ENCODE measurements around the gene GAB3. TPM values are rescaled to one million over a fixed set of nuclear protein-coding genes. Genes with fewer than 3 reads are reported as not detected.

GAB3 gene
- total RNA-seq, 4 donors from 2014 or later = 2.9 to 5.5 (median 5.1) TPM

GRCh38 chrX:154780968-154781367, 30.1 kb upstream of the GAB3 start:
- 75% methylated on average over 4 of the region's 9 CpGs; no CpG with 5 or more reads in 1 of the 2 donors for whole genome bisulfite sequencing, 2 donors (ENCODE audit: low coverage in 1 of 2)
- ATAC-seq = no peak
- H3K36me3 ChIP-seq = peaks cover 0 to 50% of the 10 kb centered on the region in 2 donors

GRCh38 chrX:154779261-154779660, 28.4 kb upstream of the GAB3 start:
- no peaks in the 10 kb centered on the region for H3K4me1 ChIP-seq
- 80% methylated on average over 1 of the region's 4 CpGs; no CpG with 5 or more reads in 1 of the 2 donors for WGBS, 2 donors (ENCODE audit: low coverage in 1 of 2)
- no peaks in the 10 kb centered on the region for H3K27me3 ChIP-seq
- no peak overlapping the region for H3K27ac ChIP-seq
- H3K36me3 ChIP-seq = peaks cover 0 to 63% of the 10 kb centered on the region in 2 donors
- H3K9me3 ChIP-seq = no peaks in the 10 kb centered on the region
- no peak overlapping the region for H3K4me3 ChIP-seq
- TF ChIP-seq, protein P1, sequence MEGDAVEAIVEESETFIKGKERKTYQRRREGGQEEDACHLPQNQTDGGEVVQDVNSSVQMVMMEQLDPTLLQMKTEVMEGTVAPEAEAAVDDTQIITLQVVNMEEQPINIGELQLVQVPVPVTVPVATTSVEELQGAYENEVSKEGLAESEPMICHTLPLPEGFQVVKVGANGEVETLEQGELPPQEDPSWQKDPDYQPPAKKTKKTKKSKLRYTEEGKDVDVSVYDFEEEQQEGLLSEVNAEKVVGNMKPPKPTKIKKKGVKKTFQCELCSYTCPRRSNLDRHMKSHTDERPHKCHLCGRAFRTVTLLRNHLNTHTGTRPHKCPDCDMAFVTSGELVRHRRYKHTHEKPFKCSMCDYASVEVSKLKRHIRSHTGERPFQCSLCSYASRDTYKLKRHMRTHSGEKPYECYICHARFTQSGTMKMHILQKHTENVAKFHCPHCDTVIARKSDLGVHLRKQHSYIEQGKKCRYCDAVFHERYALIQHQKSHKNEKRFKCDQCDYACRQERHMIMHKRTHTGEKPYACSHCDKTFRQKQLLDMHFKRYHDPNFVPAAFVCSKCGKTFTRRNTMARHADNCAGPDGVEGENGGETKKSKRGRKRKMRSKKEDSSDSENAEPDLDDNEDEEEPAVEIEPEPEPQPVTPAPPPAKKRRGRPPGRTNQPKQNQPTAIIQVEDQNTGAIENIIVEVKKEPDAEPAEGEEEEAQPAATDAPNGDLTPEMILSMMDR (IDR thresholded peaks at IDR 0.05) = no peak
- no peak for TF ChIP-seq EP300 (IDR thresholded peaks at IDR 0.05)
- TF ChIP-seq POLR2AphosphoS5 (IDR thresholded peaks at IDR 0.05) = no peak
- TF ChIP-seq POLR2A (IDR thresholded peaks at IDR 0.05) = no peak
- no peak for ATAC-seq

More at GRCh38 chrX:154780968-154781367, 30.1 kb upstream of the GAB3 start:
- H3K4me1 ChIP-seq = no peaks in the 10 kb centered on the region
- no peak overlapping the region for H3K27ac ChIP-seq
- H3K4me3 ChIP-seq = no peak overlapping the region
- H3K27me3 ChIP-seq = no peaks in the 10 kb centered on the region
- H3K9me3 ChIP-seq = no peaks in the 10 kb centered on the region
- TF ChIP-seq POLR2A (IDR thresholded peaks at IDR 0.05) (no peak), EP300 (IDR thresholded peaks at IDR 0.05) (no peak), POLR2AphosphoS5 (IDR thresholded peaks at IDR 0.05) (no peak)
- TF ChIP-seq, protein P1 (IDR thresholded peaks at IDR 0.05) = no peak

DNA sequence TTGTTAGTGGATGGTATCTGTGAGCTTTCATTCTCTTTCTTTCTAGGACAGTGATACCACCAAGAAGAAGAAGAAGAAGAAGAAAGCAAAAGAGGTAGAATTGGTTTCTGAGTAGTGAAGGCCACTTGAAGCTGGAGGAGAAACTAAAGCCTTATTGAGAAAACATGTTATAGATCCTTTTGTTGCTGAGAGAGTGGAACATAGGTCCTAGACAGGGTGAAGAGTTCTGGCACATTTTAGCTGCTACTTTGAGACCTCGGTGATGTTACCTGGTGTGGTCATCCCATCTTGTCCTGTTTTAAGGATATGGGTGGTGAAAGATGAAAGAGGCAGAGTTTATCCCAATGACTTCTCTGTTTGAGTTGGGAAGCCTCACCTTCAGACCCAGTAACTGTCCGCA, 25.9 kb upstream of the GAB3 start:
- Histone ChIP-seq H3K27ac (no peak overlapping the region), H3K4me3 (no peak overlapping the region), H3K4me1 (no peaks in the 10 kb centered on the region), H3K9me3 (no peaks in the 10 kb centered on the region), H3K36me3 (peaks cover 0 to 71% of the 10 kb centered on the region in 2 donors), H3K27me3 (no peaks in the 10 kb centered on the region)
- ATAC-seq = no peak
- 83 to 100% methylated on average over 1 to 2 of the region's 2 CpGs for WGBS, 2 donors (ENCODE audit: low coverage in 1 of 2)
- TF ChIP-seq EP300 (IDR thresholded peaks at IDR 0.05) (no peak), POLR2A (IDR thresholded peaks at IDR 0.05) (no peak), POLR2AphosphoS5 (IDR thresholded peaks at IDR 0.05) (no peak)
- TF ChIP-seq, protein P1 (IDR thresholded peaks at IDR 0.05) = no peak

GRCh38 chrX:154775419-154776349, 24.8 kb upstream of the GAB3 start:
- TF ChIP-seq, protein P1 (IDR thresholded peaks at IDR 0.05) = no peak
- TF ChIP-seq POLR2AphosphoS5 (IDR thresholded peaks at IDR 0.05) (no peak), POLR2A (IDR thresholded peaks at IDR 0.05) (no peak), EP300 (IDR thresholded peaks at IDR 0.05) (no peak)
- 50 to 81% methylated on average over 4 to 6 of the region's 15 CpGs for whole genome bisulfite sequencing, 2 donors (ENCODE audit: low coverage in 1 of 2)
- Histone ChIP-seq H3K4me1 (no peaks in the 10 kb centered on the region), H3K27ac (no peak overlapping the region), H3K4me3 (no peak overlapping the region), H3K27me3 (no peaks in the 10 kb centered on the region), H3K9me3 (no peaks in the 10 kb centered on the region), H3K36me3 (peaks cover 0 to 71% of the 10 kb centered on the region in 2 donors)
- no peak for ATAC-seq

Measured in gastroesophageal sphincter (tissue), 4 donors.